HG02870 (cell line): ENCODE measurements around the gene LGR6.
A peak's percentile ranks its signal among the peaks of the same experiment; 100 is the strongest.
"Not testable (repeated sequence)": the region's sequence is repeated elsewhere in the genome, so short reads cannot be mapped to it uniquely, and the experiment has no call there.

ENCODE experiments used
- ATAC-seq: cut with Tn5 transposase; IDR thresholded peaks from one replicate; pipeline ENCODE4 v1.9.1; 2021; ENCODE audit warnings: mild to moderate bottlenecking, moderate library complexity; ENCODE audit not compliant: unreplicated experiment

Gene LGR6

GRCh38 chr1:202317941-202318925 lies 124.6 kb downstream of the LGR6 start:
- no peak for ATAC-seq

DNA sequence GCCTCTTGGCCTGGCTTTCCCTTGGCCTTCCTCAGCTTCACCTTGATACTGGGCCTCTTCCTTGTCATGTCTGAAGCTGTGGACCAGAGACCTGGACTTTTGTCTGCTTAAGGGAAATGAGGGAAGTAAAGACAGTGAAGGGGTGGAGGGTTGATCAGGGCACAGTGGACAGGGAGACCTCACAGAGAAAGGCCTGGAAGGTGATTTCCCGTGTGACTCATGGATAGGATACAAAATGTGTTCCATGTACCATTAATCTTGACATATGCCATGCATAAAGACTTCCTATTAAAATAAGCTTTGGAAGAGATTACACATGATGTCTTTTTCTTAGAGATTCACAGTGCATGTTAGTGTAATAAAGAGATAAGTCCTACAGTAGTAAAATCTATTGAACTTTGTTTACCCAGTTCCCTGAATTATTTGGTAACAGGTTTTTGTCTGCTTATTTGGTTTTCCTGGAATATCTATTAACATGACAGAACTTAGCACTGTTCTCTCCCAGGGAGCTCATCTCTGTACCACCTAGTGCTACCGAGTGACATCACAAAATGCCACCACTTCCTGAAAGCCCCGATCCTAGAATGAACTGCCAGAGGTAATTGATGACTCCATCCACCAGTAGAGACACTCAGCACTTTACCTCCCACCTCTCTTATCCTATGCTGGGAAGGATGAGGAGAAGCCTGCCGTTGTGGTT lies 125.9 kb downstream of the LGR6 start:
- no peak for ATAC-seq

DNA sequence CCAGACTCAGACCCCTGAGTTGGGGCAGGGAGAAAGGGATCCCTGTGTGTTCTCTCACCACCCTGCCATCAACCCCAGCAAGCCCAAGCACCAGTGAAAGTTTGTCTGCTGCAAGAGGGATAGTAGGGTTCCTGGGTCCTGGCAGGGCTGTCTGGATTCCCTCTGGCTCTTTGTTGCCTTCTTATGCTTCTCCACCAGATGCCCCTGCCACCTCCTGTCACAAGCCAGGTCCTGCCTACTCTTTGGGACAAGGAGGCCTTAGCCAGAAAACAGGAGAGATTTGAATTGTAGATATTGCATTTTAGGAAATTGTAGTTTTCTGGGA lies 126.4 kb downstream of the LGR6 start:
- ATAC-seq, result no peak

GRCh38 chr1:202323731-202324130 lies 130.1 kb downstream of the LGR6 start:
- no peak for ATAC-seq

DNA sequence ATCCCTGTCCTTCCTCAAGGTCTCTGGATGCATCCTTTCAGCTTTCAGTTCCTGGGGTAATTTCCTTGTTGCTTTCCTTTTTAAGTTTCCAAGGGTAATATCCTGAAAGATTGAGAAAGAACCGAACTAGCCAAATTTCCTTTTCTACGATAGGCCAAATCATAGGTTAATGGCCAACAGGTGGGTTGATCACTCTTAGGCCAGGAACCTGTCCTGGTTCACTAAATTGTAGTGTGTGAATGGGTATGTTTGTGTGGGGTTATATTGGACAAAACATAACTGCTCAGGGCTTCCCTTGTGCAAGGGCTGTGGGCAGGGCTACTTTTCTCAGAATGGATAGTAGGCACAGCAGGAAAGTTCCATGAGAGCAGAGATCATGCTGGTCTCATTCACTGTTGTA lies 131.0 kb downstream of the LGR6 start:
- ATAC-seq, result no peak

DNA sequence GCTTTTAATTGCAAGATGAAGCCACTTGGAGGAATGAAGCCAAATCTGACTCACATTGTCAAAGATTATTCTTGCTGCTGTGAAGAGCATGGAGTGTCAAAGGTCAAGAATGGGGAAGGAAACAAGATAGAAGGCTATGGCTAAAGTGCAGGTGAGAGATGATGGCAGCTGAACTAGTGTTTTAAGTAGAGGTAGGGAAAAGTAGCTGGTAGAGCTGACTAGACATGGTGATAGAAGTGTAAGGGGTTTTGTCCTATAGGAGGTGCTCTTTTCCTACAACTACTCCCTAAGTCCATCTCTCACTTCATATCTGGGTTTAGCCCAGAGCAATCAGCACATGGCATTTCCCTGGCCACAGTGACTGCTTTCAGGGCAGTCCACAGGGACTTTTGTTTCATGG lies 136.3 kb downstream of the LGR6 start:
- no peak for ATAC-seq

DNA sequence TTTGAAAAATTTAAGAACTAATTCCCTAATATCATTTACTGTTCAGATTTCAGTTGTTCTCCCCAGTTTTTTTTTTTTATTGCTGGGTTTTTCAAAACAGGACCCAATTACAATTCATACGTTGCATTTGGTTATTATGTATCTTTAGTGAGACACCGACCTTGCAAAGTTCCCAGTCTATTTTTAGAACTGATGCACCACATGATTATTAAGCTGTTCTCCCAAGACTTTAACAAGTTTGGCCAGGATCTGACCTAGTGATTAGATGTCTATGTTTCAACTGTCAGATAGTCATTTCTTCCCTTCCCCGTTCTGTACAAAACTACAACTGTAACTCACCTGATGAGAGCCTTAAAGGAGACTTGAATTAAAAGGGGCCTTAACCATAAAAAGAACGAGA lies 140.3 kb downstream of the LGR6 start:
- no peak for ATAC-seq

DNA sequence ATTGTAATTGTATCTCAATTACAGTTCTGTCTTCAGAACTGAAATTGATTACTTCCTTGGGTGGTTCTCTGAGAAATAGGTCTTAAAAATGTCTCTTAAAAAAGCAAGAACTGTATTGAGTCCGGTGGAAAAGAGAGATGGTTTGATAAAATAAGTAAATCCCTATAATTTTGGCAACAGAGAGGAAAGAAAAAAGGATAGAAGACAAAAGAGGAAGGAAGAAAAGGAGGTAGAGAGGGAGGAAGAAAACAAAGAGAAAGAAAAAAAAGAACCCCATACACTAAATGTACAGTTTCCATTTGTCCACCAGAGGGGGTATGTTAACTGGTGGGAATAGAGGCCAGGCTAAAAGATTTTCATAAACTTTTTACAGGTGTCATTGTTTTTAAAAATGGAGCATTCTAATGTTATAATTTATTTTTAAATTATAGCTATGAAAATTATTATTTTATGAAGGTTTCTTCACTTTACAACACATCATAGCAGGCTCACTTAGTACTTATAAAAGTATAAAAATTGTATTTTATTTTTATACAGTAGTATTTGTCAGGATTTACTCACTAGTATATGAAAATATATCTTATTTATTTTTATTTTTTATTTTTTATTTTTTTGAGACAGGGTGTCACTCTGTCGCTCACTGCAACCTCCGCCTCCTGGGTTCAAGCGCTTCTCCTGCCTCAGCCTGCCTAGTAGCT lies 150.2 kb downstream of the LGR6 start:
- ATAC-seq, result no peak

DNA sequence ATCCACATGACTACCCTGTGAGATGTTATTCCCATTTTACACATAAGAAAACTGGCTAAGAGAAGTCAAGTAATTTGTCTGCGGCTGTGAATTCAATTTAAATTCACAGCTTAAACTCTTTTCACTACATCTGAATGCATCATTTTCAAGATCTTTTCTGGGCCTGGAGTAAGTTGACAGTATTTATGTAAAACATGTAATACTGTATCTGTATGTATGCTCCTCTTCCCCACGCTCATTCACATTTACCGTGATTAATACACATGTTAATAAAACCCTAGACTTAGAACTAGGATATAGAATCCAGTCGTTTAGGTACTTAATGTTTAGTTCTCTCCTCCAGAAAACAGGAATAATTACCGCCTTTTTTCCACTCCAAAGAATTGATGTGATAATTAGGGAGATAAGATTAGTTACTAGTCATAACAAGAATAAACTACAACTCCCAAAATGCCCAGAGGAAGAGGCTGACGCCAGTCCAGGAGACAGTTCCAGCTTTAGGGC lies 154.5 kb downstream of the LGR6 start:
- ATAC-seq, result no peak

- ATAC-seq, result peak; percentile 98
Observed at GRCh38 chr1:202348509-202349205, 155.1 kb downstream of the LGR6 start, which contains the start of gene PPP1R12B. Gene PPP1R12B, plus strand, starts transcription at chr1:202348699. Its CDS starts 153 bp downstream, at chr1:202348852.

GRCh38 chr1:202349206-202349928 lies 155.8 kb downstream of the LGR6 start:
- ATAC-seq, result no peak

GRCh38 chr1:202351725-202352124 lies 158.1 kb downstream of the LGR6 start:
- ATAC-seq, result no peak

DNA sequence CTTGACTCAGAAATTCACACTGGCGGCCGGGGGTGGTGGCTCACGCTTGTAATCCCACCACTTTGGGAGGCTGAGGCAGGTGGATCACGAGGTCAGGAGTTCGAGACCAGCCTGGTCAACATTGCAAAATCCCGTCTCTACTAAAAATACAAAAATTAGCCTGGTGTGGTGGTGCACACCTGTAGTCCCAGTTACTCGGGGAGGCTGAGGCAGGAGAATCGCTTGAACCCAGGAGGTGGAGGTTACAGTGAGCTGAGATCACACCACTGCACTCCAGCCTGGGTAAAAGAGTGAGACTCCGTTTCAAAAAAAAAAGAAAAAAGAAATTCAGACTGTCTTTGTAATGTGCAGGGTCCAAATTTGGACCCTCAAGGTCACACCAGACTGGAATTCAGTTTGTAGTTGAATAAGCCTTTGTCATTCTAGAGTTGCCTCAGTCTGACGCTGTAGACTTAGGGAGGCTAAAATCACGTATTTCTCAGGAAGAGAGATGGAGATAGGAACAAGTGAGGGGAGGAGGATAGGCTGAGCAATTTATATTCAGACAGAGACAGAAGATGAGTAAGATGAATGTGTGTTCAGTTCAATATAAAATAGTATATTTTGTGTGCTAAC lies 159.1 kb downstream of the LGR6 start:
- not testable (repeated sequence) for ATAC-seq

DNA sequence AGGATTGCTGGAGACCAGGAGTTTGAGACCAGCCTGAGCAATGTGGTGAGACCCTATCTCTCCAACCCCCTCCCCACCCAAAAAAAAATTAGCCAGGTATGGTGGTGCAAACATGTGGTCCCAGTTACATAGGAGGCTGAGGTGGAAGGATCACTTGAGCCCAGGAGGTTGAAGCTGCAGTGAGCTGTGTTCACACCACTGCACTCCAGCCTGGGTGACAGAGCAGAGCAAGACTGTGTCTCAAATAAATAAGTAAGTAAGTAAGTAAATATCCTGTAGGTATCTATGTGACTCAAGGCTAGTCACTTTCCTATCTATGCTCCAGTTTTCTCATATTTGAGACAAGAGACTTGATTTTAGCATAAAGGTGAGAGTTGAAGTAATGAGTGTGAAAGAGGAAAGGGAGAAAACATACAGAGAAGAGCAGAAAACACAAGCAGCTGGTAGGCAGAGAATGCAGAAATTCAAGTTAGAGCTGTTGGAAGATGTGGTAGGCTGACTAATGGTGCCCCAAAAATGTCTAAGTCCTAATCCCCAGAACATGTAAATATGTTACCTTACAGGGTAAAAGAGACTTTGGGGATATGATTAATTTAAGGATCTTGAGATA lies 162.4 kb downstream of the LGR6 start:
- ATAC-seq, result no peak

- no peak for ATAC-seq
Observed at GRCh38 chr1:202357506-202357905, 163.9 kb downstream of the LGR6 start.

- no peak for ATAC-seq
Observed at GRCh38 chr1:202361224-202361623, 167.6 kb downstream of the LGR6 start.

GRCh38 chr1:202361701-202362100 lies 168.1 kb downstream of the LGR6 start:
- no peak for ATAC-seq

- ATAC-seq, result no peak
Observed at GRCh38 chr1:202362212-202362611, 168.6 kb downstream of the LGR6 start.
